ENCODE data around the gene IDUA. TPM values are rescaled to one million over a fixed set of nuclear protein-coding genes. Genes with fewer than 3 reads are reported as not detected.
A peak's percentile ranks its signal among the peaks of the same experiment; 100 is the strongest.

The IDUA gene
- total RNA-seq, 2 donors from 2014 or later = 22.4 to 25.6 TPM

GRCh38 chr4:993111-994029 lies 6.5 kb downstream of the IDUA start, which contains the start of gene SLC26A1:
SLC26A1 (minus strand) TSS chr4:993404; CDS start chr4:991703, 1,701 bp downstream.
- no peak for DNase-seq
- Mint-ChIP-seq H3K9me3 (no peaks in the 10 kb centered on the region), H3K36me3 (ENCODE audit: low read depth) (peaks cover 2% of the 10 kb centered on the region), H3K4me1 (peaks cover 4% of the 10 kb centered on the region), H3K27me3 (ENCODE audit: insufficient read depth) (peaks cover 24% of the 10 kb centered on the region), H3K4me3 (no peak within 1 kb of the TSS), H3K27ac (no peak within 1 kb of the TSS)
- peaks cover 31% of the 10 kb centered on the region for H3K27me3 ChIP-seq (ENCODE audit: control insufficient read depth, insufficient read depth, low read length, poor library complexity, severe bottlenecking)
- no peak for TF ChIP-seq CTCF (conservative IDR thresholded peaks at IDR 0.05)
- H3K9ac ChIP-seq (ENCODE audit: extremely low read depth, low read length, poor library complexity, severe bottlenecking) = no peak within 1 kb of the TSS
- H3K4me3 ChIP-seq (ENCODE audit: low read length) = no peak within 1 kb of the TSS
- no peaks in the 10 kb centered on the region for H3K9me3 ChIP-seq (ENCODE audit: control insufficient read depth, low read length)
- H3K36me3 ChIP-seq (ENCODE audit: control insufficient read depth, insufficient read depth, low read length) = no peaks in the 10 kb centered on the region
- no peaks in the 10 kb centered on the region for H3K4me1 ChIP-seq (ENCODE audit: control insufficient read depth, insufficient read depth, low read length)
- no peak within 1 kb of the TSS for H3K27ac ChIP-seq (ENCODE audit: low read depth, low read length)
- 91 to 96% methylated on average over 17 to 37 of the region's 37 CpGs for WGBS, 2 experiments (ENCODE audit: insufficient coverage in 1 of 2, insufficient read length in 1 of 2)

GRCh38 chr4:995311-996026 lies 8.6 kb downstream of the IDUA start:
- H3K4me3 Mint-ChIP-seq = no peak overlapping the region
- no peaks in the 10 kb centered on the region for H3K36me3 Mint-ChIP-seq (ENCODE audit: low read depth)
- H3K4me1 Mint-ChIP-seq = peaks cover 4% of the 10 kb centered on the region
- no peak overlapping the region for H3K27ac Mint-ChIP-seq
- TF ChIP-seq CTCF (conservative IDR thresholded peaks at IDR 0.05) = peak; percentile 31
- peaks cover 42% of the 10 kb centered on the region for H3K27me3 Mint-ChIP-seq (ENCODE audit: insufficient read depth)
- H3K9me3 ChIP-seq (ENCODE audit: control insufficient read depth, low read length) = no peaks in the 10 kb centered on the region
- no peaks in the 10 kb centered on the region for H3K4me1 ChIP-seq (ENCODE audit: control insufficient read depth, insufficient read depth, low read length)
- peaks cover 52% of the 10 kb centered on the region for H3K27me3 ChIP-seq (ENCODE audit: control insufficient read depth, insufficient read depth, low read length, poor library complexity, severe bottlenecking)
- no peaks in the 10 kb centered on the region for H3K36me3 ChIP-seq (ENCODE audit: control insufficient read depth, insufficient read depth, low read length)
- DNase-seq = no peak
- no peak overlapping the region for H3K27ac ChIP-seq (ENCODE audit: low read depth, low read length)
- no peak overlapping the region for H3K9ac ChIP-seq (ENCODE audit: extremely low read depth, low read length, poor library complexity, severe bottlenecking)
- no peak overlapping the region for H3K4me3 ChIP-seq (ENCODE audit: low read length)
- 90 to 95% methylated on average over 11 to 23 of the region's 23 CpGs for WGBS, 2 experiments (ENCODE audit: insufficient coverage in 1 of 2, insufficient read length in 1 of 2)
- H3K9me3 Mint-ChIP-seq = no peaks in the 10 kb centered on the region

DNA sequence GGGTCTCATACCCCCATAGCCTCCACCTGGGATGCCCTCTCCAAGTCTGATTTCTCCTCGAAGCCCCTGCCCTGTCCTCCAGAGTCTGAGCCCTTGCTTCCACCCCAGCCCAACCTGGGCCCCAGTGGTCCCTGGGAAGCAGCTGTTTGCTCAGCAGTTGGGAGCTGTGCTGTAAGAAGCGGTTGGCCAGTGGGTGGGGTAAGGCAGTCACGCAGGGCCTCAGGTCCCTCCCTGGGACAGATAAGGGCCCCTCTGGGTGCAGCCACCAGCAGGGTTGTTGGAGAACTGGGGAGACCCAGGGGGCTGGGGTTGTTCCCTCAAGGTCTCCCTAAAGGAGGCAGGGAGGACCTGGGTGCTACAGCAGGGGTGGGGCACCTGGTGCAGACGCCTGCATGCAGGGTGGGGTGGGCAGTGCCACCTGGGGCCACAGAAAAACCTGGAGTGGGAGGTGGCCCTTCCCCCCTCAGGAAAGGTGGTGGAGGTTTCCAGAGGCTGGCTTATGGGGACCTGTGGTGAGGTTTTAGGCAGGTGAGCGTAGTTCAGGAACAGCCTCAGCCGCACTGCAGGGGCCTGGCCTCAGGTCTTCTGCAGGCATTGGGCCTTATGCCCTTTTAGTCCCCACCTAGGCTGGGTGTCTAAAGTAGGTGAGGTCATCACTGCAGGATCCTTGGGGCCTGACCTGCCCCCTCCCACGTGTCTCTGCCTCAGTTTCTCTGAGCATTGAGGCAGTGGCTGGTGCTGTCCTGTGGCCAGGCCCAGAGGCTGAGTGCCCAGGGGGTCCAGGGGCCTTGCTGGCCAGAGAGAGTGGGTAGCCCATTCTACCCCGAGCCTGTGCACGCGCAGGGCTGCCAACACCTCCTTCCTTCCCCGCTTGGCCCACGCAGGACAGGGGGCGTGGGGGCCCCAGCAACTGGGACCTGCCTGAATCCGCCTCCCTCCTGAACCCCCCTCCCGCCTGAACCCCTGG lies 9.5 kb downstream of the IDUA start:
- no peak for DNase-seq
- Mint-ChIP-seq H3K4me1 (peaks cover 4% of the 10 kb centered on the region), H3K9me3 (no peaks in the 10 kb centered on the region), H3K27me3 (ENCODE audit: insufficient read depth) (peaks cover 50% of the 10 kb centered on the region), H3K27ac (no peak overlapping the region), H3K4me3 (peak overlapping the region; percentile 30), H3K36me3 (ENCODE audit: low read depth) (no peaks in the 10 kb centered on the region)
- Histone ChIP-seq H3K27me3 (ENCODE audit: control insufficient read depth, insufficient read depth, low read length, poor library complexity, severe bottlenecking) (peaks cover 61% of the 10 kb centered on the region), H3K4me1 (ENCODE audit: control insufficient read depth, insufficient read depth, low read length) (no peaks in the 10 kb centered on the region), H3K27ac (ENCODE audit: low read depth, low read length) (no peak overlapping the region), H3K9me3 (ENCODE audit: control insufficient read depth, low read length) (no peaks in the 10 kb centered on the region), H3K36me3 (ENCODE audit: control insufficient read depth, insufficient read depth, low read length) (no peaks in the 10 kb centered on the region), H3K9ac (ENCODE audit: extremely low read depth, low read length, poor library complexity, severe bottlenecking) (no peak overlapping the region), H3K4me3 (ENCODE audit: low read length) (no peak overlapping the region)
- no peak for TF ChIP-seq CTCF (conservative IDR thresholded peaks at IDR 0.05)
- WGBS, 2 experiments (ENCODE audit: insufficient coverage in 1 of 2, insufficient read length in 1 of 2) = 72 to 82% methylated on average over 4 to 15 of the region's 15 CpGs
